Measurements from ENCODE around the gene CHAF1A.

Gene CHAF1A

GRCh38 chr19:4413588-4413987, 11.1 kb downstream of the CHAF1A start:
- DNase-seq: no peak

DNA sequence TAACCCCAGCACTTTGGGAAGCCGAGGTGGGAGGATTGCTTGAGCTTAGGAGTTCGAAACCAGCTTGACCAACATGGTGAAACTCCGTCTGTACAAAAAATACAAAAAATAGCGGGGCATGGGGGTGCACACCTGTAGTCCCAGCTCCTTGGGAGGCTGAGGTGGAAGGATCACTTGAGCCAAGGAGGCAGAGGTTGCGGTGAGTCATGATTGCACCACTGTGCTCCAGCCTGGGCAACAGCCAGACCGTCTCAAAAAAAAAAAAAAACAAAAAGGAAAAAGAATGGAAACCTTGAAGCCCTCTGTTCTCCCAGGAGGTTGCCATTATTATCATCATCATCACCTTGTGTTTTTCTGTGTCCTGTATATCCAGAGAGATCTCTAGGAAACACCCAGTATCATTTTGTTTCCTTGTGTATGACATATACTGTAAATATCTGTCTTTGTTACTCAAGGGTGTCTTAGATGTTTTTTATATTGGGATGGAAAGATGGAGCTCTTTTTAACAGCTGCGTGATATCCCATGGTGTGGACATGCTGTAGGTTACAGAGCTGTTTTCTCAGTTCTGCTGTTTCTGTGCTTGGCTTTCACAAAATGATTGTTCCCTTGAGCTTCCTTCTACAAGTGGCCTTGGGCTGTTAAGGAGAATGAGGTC, 11.8 kb downstream of the CHAF1A start:
- DNase-seq: no peak

GRCh38 chr19:4414800-4415321, 12.4 kb downstream of the CHAF1A start:
- no peak for DNase-seq

DNA sequence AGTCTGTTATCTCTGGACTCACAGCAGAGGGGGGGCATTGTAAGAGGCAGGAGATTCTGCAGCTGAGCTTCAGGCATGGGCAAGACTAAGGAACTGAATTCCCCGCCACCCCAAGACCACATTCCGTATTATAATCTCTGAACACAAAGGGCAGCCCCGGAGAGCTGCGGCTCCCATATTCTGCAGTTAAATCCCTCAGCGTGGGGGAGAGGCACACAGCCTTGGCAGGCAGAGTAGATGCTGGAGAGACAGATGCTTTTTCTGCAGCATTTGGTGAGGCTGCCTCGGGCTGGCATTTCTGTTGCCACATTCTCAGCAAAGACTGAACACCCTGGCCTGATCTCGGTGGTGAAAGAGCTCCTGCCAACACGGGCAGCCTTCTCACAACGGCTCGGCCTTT, 12.9 kb downstream of the CHAF1A start:
- DNase-seq: no peak

GRCh38 chr19:4416268-4416667, 13.8 kb downstream of the CHAF1A start:
- no peak for DNase-seq

DNA sequence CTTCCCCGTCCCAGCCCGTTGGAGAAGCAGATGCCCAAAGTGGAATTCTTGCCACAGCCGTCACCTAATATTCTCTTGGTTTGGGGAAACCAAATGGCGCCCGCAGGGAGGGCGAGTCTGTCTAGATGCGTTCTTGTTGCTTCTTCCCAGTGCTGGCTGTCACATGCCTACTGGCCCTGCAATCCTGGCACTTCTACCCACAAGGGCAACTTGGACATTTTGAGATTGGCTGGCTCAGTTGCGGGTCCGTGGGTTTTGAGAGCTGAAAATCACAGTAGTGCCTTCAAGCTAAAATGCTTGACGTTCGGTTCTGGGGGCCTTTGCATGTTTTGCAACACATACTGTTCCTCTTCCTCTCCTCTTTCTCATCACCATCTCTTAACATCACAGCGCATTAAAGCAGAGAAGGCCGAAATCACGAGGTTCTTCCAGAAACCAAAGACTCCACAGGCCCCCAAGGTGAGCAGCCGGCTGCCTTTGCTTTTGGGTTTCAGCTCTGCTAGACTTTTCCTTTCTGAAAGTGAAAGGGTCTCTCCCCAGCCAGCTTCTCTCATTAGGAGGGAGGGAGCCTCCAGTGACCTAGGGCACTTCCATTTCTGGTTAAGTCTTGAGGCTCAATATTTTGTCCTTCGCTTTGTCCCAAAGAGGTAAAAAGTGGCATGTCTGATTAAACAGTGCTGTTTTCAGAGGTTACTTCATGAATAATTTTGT, 21.1 kb downstream of the CHAF1A start:
- DNase-seq: no peak

DNA sequence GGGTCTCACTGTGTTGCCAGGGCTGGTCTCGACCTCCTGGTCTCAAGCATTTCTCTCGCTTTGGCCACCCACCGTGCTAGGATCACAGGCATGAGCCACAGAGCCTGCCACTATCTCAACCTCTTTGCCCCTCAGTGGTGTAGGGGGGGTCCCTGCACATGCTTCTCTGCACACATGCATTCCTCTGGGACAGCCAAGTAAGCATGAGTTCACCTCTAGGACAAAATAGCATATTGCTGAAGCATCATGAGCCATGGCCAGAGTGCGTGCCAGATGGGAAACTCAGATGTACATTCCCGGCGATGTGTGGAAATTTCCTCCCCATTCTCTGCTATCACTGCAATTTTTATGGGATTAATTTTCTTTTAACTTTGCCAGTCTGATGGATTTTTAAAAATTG, 23.1 kb downstream of the CHAF1A start:
- no peak for DNase-seq

GRCh38 chr19:4428326-4428975, 26.0 kb downstream of the CHAF1A start:
- no peak for DNase-seq

GRCh38 chr19:4429256-4429655, 26.8 kb downstream of the CHAF1A start:
- no peak for DNase-seq

GRCh38 chr19:4429771-4430171, 27.3 kb downstream of the CHAF1A start:
- no peak for DNase-seq

GRCh38 chr19:4430760-4431159, 28.3 kb downstream of the CHAF1A start:
- DNase-seq: no peak

- DNase-seq: no peak
Observed at GRCh38 chr19:4431296-4431695, 28.9 kb downstream of the CHAF1A start.

- no peak for DNase-seq
Observed at GRCh38 chr19:4431808-4432674, 29.6 kb downstream of the CHAF1A start.

DNA sequence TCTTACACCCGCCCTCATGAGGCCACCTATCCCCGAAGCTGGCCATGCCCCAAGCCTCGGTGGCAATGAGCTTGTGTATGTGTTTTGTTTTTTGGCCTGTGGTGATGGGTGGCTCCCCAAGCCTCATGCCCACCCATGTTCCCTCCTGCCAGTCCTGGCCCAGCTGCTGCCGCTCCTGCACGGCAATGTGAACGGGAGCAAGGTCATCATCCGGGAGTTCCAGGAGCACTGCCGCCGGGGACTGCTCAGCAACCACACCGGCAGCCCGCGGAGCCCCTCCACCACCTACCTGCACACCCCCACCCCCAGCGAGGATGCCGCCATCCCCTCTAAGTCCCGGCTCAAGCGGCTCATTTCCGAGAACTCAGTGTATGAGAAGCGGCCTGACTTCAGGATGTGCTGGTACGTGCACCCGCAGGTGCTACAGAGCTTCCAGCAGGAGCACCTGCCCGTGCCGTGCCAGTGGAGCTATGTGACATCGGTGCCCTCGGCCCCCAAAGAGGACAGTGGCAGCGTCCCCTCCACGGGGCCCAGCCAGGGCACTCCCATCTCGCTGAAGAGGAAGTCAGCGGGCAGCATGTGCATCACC, 30.6 kb downstream of the CHAF1A start:
- DNase-seq: no peak

DNA sequence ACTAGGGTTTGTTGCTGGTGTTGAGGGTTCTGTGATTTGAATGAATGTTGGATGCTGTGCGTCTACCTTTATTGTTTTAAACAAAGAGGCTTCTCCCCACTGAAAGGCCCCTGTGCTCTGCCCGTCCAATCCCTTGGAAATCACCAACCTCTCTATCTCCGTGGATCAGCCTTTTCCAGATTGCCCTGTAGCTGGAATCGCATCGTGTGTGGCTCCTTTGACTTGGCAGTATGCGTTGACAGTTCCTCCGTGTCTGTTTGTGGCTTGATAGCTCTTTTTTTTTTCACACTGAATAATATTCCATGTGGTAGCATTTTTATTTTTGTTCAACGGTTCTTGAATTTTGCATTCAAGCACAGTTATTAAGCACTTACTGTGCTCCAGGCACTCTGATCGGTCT, 32.0 kb downstream of the CHAF1A start:
- no peak for DNase-seq

DNA sequence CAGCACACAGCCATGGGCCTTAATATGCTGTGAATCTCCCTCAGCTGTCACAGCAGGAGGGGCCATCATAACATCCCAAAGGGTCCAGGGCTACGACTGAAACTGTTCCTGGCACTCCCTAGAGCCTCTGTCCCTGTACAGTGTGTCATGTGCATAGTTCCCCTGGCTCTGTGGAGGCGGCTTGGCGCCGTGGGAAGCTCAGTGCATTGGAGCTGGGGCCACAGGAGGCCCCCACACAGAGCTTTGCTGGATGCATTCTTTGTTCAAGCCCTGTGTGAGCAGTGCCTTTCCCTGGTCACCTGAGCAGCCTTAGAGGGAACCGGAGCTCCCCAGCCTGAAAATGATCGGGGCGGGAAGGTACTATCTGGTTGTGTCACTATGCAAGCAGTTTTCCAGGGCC, 33.8 kb downstream of the CHAF1A start:
- DNase-seq: no peak

- no peak for DNase-seq
Observed at GRCh38 chr19:4437103-4437502, 34.7 kb downstream of the CHAF1A start.

- DNase-seq: no peak
Observed at GRCh38 chr19:4439243-4439642, 36.8 kb downstream of the CHAF1A start.

DNA sequence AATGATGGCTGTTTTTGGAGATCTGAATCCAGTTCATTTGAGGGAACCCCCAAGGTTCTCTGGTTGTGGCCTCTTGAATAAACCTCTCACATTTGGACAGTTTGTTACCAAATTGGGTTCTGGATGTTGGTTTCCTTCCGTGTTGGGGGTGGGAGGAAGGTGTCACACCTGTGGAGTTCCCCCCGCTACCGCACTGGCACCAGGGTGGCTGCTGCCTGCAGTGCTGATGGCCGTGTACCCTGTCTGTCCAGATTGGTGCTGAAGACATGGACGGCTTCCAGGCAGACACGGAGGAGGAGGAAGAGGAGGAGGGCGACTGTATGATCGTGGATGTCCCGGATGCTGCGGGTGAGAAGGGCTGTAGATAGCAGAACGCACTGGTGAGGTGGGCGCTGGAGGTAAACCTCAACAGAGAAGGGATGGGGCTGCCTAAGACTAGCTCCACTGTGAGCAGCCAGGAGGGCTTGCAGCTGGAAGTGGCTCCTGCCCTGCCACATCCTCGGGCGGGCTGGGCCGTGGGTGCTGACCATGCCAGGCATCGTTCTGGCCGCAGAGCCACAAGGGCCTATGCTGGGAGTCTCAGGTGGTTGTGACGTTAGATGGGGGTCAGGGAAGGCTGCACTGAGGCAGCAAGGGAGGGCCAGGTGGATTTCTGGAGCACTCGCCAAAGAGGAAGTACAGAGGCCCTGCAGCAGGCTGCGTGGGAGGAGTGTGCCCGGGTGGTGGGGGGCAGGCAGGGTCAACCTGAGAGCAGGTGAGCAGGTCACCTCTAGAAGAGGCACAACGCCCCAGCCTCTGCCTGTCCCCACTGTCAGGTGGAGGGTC, 39.8 kb downstream of the CHAF1A start:
- DNase-seq: no peak

- no peak for DNase-seq
Observed at GRCh38 chr19:4442819-4443146, 40.3 kb downstream of the CHAF1A start.

- DNase-seq: no peak
Observed at GRCh38 chr19:4443188-4443587, 40.7 kb downstream of the CHAF1A start.
